Gastroesophageal sphincter (tissue), 3 donors: ENCODE results near the gene TGFBI.

Source experiments
- EP300 ChIP-seq: sonication (generic); formaldehyde crosslinking; IDR thresholded peaks from one replicate; pipeline ENCODE4 v1.6.1; 2017; ENCODE audit warnings: antibody characterized with exemption, mild to moderate bottlenecking
- POLR2A ChIP-seq, 2 donors: fragments of 450-650 bp; IDR thresholded peaks; one replicate each; pipeline ENCODE4 v1.6.1; 2017; ENCODE audit warnings: antibody characterized with exemption in 2 of 2, mild to moderate bottlenecking in 2 of 2, moderate library complexity in 1 of 2
- POLR2AphosphoS5 ChIP-seq: sonication (generic); formaldehyde crosslinking; IDR thresholded peaks from one replicate; pipeline ENCODE4 v1.6.1; 2017; ENCODE audit warnings: antibody characterized with exemption
- TF ChIP-seq, protein P1 (sequence below), 4 experiments: fragments of 200-600 bp in 2 of 4; fragments of 450-650 bp in 2 of 4; sonication (generic) in 1 of 4; IDR thresholded peaks; one replicate each; pipeline ENCODE4 v1.5.1; 2017 to 2019; ENCODE audit warnings: antibody characterized with exemption in 4 of 4, mild to moderate bottlenecking in 2 of 4, moderate library complexity in 2 of 4

GRCh38 chr5:136016945-136017530 lies 11.8 kb upstream of the TGFBI start:
- TF ChIP-seq, protein P1, sequence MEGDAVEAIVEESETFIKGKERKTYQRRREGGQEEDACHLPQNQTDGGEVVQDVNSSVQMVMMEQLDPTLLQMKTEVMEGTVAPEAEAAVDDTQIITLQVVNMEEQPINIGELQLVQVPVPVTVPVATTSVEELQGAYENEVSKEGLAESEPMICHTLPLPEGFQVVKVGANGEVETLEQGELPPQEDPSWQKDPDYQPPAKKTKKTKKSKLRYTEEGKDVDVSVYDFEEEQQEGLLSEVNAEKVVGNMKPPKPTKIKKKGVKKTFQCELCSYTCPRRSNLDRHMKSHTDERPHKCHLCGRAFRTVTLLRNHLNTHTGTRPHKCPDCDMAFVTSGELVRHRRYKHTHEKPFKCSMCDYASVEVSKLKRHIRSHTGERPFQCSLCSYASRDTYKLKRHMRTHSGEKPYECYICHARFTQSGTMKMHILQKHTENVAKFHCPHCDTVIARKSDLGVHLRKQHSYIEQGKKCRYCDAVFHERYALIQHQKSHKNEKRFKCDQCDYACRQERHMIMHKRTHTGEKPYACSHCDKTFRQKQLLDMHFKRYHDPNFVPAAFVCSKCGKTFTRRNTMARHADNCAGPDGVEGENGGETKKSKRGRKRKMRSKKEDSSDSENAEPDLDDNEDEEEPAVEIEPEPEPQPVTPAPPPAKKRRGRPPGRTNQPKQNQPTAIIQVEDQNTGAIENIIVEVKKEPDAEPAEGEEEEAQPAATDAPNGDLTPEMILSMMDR (IDR thresholded peaks at IDR 0.05) = no peak
- TF ChIP-seq EP300 = no peak
- TF ChIP-seq POLR2A (IDR thresholded peaks at IDR 0.05) = no peak
- TF ChIP-seq POLR2AphosphoS5 = no peak
